ENCODE results near the gene BCL11B.

DNA sequence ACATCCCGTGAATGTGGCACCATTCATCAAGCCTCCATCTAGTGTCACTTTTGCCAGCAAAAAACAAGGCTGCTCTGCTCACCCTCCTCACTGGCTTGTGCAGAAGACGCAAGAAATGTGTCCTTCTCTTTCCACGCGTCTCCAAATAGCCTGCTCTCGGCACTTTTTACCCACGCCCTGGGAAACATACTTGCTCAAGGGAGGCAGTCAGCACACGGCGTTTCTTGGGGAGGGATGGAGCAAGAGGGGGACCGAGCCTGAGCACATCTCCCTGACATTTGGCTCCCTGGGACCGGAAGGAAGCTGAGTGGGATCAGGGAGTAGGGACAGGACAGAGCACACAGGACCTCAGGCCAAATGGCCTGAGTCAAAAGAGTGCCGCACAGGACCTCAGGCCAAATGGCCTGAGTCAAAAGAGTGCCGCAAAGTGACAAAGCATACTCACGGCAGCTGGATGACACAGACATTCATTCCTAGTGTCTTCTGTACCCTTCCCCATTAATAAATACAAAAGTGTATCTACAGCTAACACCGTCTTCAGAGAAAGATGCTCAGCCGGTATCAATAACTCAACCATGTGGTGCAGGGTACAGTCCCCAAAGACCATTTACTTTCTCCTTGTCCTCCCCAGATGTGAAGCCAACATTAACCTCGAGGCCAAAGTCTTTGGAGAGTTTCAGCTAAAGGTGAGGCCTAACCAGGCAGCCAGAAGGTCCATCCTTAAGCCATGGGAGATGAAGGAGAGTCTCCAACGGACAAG lies 7.1 kb downstream of the BCL11B start:
- TF ChIP-seq CTCF (IDR thresholded peaks at IDR 0.05; ENCODE audit: insufficient read depth, low read length, poor library complexity, severe bottlenecking), result no peak
- no peak for TF ChIP-seq EZH2phosphoT487 (conservative IDR thresholded peaks at IDR 0.05; ENCODE audit: low read length)

All from SU-DHL-6 (cell line).